HL-60 (cell line): Measurements from ENCODE around the gene LENG9.

Source experiments
- POLR2AphosphoS5 ChIP-seq: IDR thresholded peaks from 2 replicates; pipeline ENCODE4 v1.6.1; 2012; ENCODE audit warnings: low read depth
- TF ChIP-seq, protein P1 (sequence below): IDR thresholded peaks from one replicate; pipeline ENCODE4 v1.5.1; 2011; ENCODE audit warnings: low read length, control low read depth, inconsistent platforms; ENCODE audit not compliant: insufficient read depth
- TF ChIP-seq, protein P2 (sequence below): IDR thresholded peaks from 2 replicates; pipeline ENCODE4 v1.6.1; 2012; ENCODE audit warnings: low read depth; ENCODE audit not compliant: insufficient replicate concordance

DNA sequence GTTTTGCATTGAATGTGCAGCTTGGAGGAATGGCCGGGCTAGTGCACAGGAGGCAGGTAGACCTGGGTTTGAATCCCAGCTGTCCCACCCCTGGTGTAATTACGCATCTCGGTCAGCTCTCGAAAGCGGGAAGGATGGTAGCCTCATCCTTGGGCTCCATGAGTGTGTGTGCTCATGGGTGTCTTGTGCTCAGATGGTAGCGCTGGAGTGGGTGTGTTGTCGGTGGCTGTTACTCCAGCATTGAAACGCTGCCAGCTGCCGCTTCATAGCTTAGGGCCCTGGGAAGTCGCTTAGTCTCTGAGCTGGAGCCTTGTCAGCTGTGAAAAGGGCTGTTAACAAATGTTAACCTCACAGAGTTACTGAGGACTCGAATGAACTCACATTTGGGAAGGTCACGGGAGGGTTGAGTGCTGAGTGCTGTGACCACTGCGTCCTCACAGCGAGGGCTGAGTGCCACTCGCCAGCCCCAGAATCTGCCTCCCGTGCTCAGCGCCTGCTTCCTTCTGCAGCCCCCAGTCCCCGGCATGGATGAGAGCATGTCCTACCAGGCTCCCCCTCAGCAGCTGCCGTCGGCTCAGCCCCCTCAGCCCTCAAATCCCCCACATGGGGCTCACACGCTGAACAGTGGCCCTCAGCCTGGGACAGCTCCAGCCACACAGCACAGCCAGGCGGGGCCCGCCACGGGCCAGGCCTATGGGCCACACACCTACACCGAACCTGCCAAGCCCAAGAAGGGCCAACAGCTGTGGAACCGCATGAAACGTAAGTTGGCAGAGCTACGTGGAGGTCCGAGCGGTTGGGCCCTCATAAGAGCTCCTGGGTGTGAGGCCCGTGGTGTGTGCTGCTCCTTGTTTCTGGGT lies 9.4 kb downstream of the LENG9 start:
- no peak for TF ChIP-seq POLR2AphosphoS5
- TF ChIP-seq, protein P1, sequence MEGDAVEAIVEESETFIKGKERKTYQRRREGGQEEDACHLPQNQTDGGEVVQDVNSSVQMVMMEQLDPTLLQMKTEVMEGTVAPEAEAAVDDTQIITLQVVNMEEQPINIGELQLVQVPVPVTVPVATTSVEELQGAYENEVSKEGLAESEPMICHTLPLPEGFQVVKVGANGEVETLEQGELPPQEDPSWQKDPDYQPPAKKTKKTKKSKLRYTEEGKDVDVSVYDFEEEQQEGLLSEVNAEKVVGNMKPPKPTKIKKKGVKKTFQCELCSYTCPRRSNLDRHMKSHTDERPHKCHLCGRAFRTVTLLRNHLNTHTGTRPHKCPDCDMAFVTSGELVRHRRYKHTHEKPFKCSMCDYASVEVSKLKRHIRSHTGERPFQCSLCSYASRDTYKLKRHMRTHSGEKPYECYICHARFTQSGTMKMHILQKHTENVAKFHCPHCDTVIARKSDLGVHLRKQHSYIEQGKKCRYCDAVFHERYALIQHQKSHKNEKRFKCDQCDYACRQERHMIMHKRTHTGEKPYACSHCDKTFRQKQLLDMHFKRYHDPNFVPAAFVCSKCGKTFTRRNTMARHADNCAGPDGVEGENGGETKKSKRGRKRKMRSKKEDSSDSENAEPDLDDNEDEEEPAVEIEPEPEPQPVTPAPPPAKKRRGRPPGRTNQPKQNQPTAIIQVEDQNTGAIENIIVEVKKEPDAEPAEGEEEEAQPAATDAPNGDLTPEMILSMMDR = no peak
- TF ChIP-seq, protein P2, sequence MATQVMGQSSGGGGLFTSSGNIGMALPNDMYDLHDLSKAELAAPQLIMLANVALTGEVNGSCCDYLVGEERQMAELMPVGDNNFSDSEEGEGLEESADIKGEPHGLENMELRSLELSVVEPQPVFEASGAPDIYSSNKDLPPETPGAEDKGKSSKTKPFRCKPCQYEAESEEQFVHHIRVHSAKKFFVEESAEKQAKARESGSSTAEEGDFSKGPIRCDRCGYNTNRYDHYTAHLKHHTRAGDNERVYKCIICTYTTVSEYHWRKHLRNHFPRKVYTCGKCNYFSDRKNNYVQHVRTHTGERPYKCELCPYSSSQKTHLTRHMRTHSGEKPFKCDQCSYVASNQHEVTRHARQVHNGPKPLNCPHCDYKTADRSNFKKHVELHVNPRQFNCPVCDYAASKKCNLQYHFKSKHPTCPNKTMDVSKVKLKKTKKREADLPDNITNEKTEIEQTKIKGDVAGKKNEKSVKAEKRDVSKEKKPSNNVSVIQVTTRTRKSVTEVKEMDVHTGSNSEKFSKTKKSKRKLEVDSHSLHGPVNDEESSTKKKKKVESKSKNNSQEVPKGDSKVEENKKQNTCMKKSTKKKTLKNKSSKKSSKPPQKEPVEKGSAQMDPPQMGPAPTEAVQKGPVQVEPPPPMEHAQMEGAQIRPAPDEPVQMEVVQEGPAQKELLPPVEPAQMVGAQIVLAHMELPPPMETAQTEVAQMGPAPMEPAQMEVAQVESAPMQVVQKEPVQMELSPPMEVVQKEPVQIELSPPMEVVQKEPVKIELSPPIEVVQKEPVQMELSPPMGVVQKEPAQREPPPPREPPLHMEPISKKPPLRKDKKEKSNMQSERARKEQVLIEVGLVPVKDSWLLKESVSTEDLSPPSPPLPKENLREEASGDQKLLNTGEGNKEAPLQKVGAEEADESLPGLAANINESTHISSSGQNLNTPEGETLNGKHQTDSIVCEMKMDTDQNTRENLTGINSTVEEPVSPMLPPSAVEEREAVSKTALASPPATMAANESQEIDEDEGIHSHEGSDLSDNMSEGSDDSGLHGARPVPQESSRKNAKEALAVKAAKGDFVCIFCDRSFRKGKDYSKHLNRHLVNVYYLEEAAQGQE = no peak
